Activated CD8-positive, alpha-beta memory T cell treated with anti-CD3 and anti-CD28 coated beads for 4 hours (primary cell): ENCODE measurements around the gene HOXD4.
A peak's percentile ranks its signal among the peaks of the same experiment; 100 is the strongest.

Experiments
- DNase-seq, 2 donors: peaks; one replicate each; pipeline ENCODE4 v3.0.0-alpha.2; 2020; ENCODE audit warnings: low read depth in 2 of 2

HOXD4 gene

GRCh38 chr2:176139661-176140512, 11.5 kb upstream of the HOXD4 start:
- DNase-seq, result no peak

GRCh38 chr2:176140513-176141317, 10.6 kb upstream of the HOXD4 start:
- DNase-seq, result peak; percentile 14 to 19

GRCh38 chr2:176142281-176142680, 9.1 kb upstream of the HOXD4 start:
- DNase-seq, result no peak

- no peak for DNase-seq
Observed at GRCh38 chr2:176145085-176145969, 6.0 kb upstream of the HOXD4 start.

GRCh38 chr2:176146101-176146500, 5.2 kb upstream of the HOXD4 start:
- no peak for DNase-seq

- DNase-seq, result no peak
Observed at GRCh38 chr2:176146645-176147044, 4.7 kb upstream of the HOXD4 start.

- no peak for DNase-seq
Observed at GRCh38 chr2:176147210-176147799, 4.0 kb upstream of the HOXD4 start.

- no peak for DNase-seq
Observed at GRCh38 chr2:176147800-176148496, 3.4 kb upstream of the HOXD4 start.

- no peak for DNase-seq
Observed at GRCh38 chr2:176148751-176149421, 2.5 kb upstream of the HOXD4 start.

- DNase-seq, result no peak
Observed at GRCh38 chr2:176149481-176149938, 1.8 kb upstream of the HOXD4 start.

GRCh38 chr2:176149939-176150583, 1.3 kb upstream of the HOXD4 start:
- DNase-seq, result no peak

- no peak for DNase-seq
Observed at GRCh38 chr2:176150584-176151441, 537 bp upstream of the HOXD4 start.

- DNase-seq, result no peak
Observed at GRCh38 chr2:176152350-176153181, 1.2 kb downstream of the HOXD4 start.

- DNase-seq, result no peak
Observed at GRCh38 chr2:176154576-176155252, 3.4 kb downstream of the HOXD4 start.

GRCh38 chr2:176155356-176156044, 4.2 kb downstream of the HOXD4 start:
- DNase-seq, result no peak

GRCh38 chr2:176156301-176156806, 5.0 kb downstream of the HOXD4 start:
- no peak for DNase-seq
